H1 (cell line): ENCODE measurements around the gene IQCE. TPM values are rescaled to one million over a fixed set of nuclear protein-coding genes. Genes with fewer than 3 reads are reported as not detected.
A peak's percentile ranks its signal among the peaks of the same experiment; 100 is the strongest.

Source experiments
- CTCF ChIA-PET: fragments of 300-600 bp; sonication (Branson Sonifier 250); formaldehyde crosslinking; loops from one replicate; lab custom pipeline; 2021; ENCODE audit not compliant: partially characterized antibody; lab: Charles Lee
- POLR2A ChIA-PET: fragments of 300-600 bp; sonication (Branson Sonifier 250); formaldehyde crosslinking; loops from one replicate; lab custom pipeline; 2021; ENCODE audit warnings: inconsistent platforms; ENCODE audit not compliant: partially characterized antibody; lab: Charles Lee
- DNase-seq, 2 experiments: peaks; one replicate each; pipeline versions ENCODE4 v3.0.0 to v3.0.0-alpha.2; 2010 to 2022; ENCODE audit warnings: low spot score in 2 of 2, low read depth in 1 of 2, mixed read lengths in 1 of 2
- FAIRE-seq: peaks from 2 replicates; lab custom pipeline; 2011; peaks lifted over from hg19 to GRCh38; lab: Jason Lieb, UNC
- H2AFZ ChIP-seq: 2 replicates; pipeline ENCODE4 v1.8.1; 2012; ENCODE audit warnings: low read length, inconsistent platforms
- H2AK5ac ChIP-seq: 2 replicates; pipeline ENCODE4 v1.6.1; 2013; ENCODE audit warnings: low read depth, low read length
- H2BK120ac ChIP-seq: replicated peaks from 2 replicates; pipeline ENCODE3; 2013; ENCODE audit warnings: low read depth, low read length, inconsistent platforms
- H2BK12ac ChIP-seq: 2 replicates; pipeline ENCODE4 v1.6.1; 2013; ENCODE audit warnings: low read depth, low read length
- H2BK15ac ChIP-seq: 2 replicates; pipeline ENCODE4 v1.6.1; 2013; ENCODE audit warnings: low read length
- H2BK20ac ChIP-seq: 2 replicates; pipeline ENCODE4 v1.6.1; 2013; ENCODE audit warnings: low read length
- H2BK5ac ChIP-seq: 2 replicates; pipeline ENCODE4 v1.6.1; 2013; ENCODE audit warnings: low read depth, low read length
- H3K14ac ChIP-seq: 2 replicates; pipeline ENCODE4 v1.6.1; 2013; ENCODE audit warnings: inconsistent platforms; ENCODE audit not compliant: insufficient read length
- H3K18ac ChIP-seq: 2 replicates; pipeline ENCODE4 v1.6.1; 2013; ENCODE audit warnings: low read length; ENCODE audit errors: extremely low read depth
- H3K23ac ChIP-seq: 2 replicates; pipeline ENCODE4 v1.6.1; 2013; ENCODE audit warnings: inconsistent platforms; ENCODE audit not compliant: insufficient read length
- H3K23me2 ChIP-seq: 2 replicates; pipeline ENCODE4 v1.6.1; 2013; ENCODE audit warnings: low read depth, low read length
- H3K27ac ChIP-seq: 2 replicates; pipeline ENCODE4 v1.6.1; 2011; ENCODE audit warnings: low read depth, low read length, inconsistent platforms
- H3K27me3 ChIP-seq, 4 experiments: replicated peaks in 1 of 4; 1 replicate in 1 of 4; 2 replicates in 3 of 4; pipeline versions ENCODE4 v1.6.1 to v1.8.1; 2011 to 2013; ENCODE audit warnings: low read length in 3 of 4, mild to moderate bottlenecking in 3 of 4, inconsistent platforms in 2 of 4, mixed read lengths in 2 of 4, moderate library complexity in 1 of 4; ENCODE audit not compliant: control insufficient read depth in 3 of 4, insufficient read depth in 3 of 4; ENCODE audit errors: extremely low read depth in 1 of 4
- H3K36me3 ChIP-seq, 4 experiments: 2 replicates each; pipeline versions ENCODE4 v1.6.1 to v1.8.1; 2011 to 2013; ENCODE audit warnings: mild to moderate bottlenecking in 4 of 4, low read length in 3 of 4, moderate library complexity in 2 of 4, control low read depth in 1 of 4, inconsistent platforms in 1 of 4; ENCODE audit not compliant: insufficient read depth in 4 of 4, control insufficient read depth in 2 of 4
- H3K4ac ChIP-seq: replicated peaks from 2 replicates; pipeline ENCODE3; 2013; ENCODE audit warnings: low read length, low read depth, mixed read lengths, inconsistent platforms; ENCODE audit not compliant: insufficient read length
- H3K4me1 ChIP-seq, 4 experiments: replicated peaks in 1 of 4; 1 replicate in 1 of 4; 2 replicates in 3 of 4; pipeline versions ENCODE4 v1.6.1 to v1.8.1; 2011 to 2013; ENCODE audit warnings: low read length in 3 of 4, inconsistent platforms in 2 of 4, mixed read lengths in 1 of 4; ENCODE audit not compliant: insufficient read depth in 4 of 4, control insufficient read depth in 3 of 4
- H3K4me2 ChIP-seq, 2 experiments: 2 replicates each; pipeline versions ENCODE4 v1.6.1 to v1.8.1; 2011 to 2013; ENCODE audit warnings: low read depth in 2 of 2, low read length in 2 of 2, control low read depth in 1 of 2, inconsistent platforms in 1 of 2, mild to moderate bottlenecking in 1 of 2; ENCODE audit not compliant: insufficient read depth in 1 of 2
- H3K4me3 ChIP-seq, 4 experiments: fragments of 200-600, 300-600 bp in 1 of 4; sonication (generic), shearing (Covaris generic), sonication (Bioruptor Twin) in 1 of 4; 2 replicates each; pipeline versions ENCODE4 v1.5.1 to v1.8.1; 2011 to 2016; ENCODE audit warnings: low read length in 4 of 4, low read depth in 3 of 4, control low read depth in 2 of 4, inconsistent platforms in 2 of 4, mild to moderate bottlenecking in 2 of 4, mixed read lengths in 1 of 4, moderate library complexity in 1 of 4; ENCODE audit not compliant: insufficient read depth in 2 of 4; ENCODE audit errors: extremely low read depth in 1 of 4
- H3K56ac ChIP-seq: replicated peaks from 2 replicates; pipeline ENCODE3; 2013; ENCODE audit warnings: low read depth, mild to moderate bottlenecking, mixed read lengths, low read length, inconsistent platforms; ENCODE audit not compliant: insufficient read length
- H3K79me1 ChIP-seq: 2 replicates; pipeline ENCODE4 v1.6.1; 2013; ENCODE audit warnings: low read depth, low read length, control low read depth
- H3K79me2 ChIP-seq, 2 experiments: 2 replicates each; pipeline versions ENCODE4 v1.6.1 to v1.8.1; 2012 to 2013; ENCODE audit warnings: low read length in 2 of 2, mild to moderate bottlenecking in 2 of 2, inconsistent platforms in 1 of 2; ENCODE audit not compliant: insufficient read depth in 2 of 2, control insufficient read depth in 1 of 2
- H3K9ac ChIP-seq, 4 experiments: replicated peaks in 1 of 4; 1 replicate in 1 of 4; 2 replicates in 3 of 4; pipeline versions ENCODE4 v1.6.1 to v1.8.1; 2011 to 2013; ENCODE audit warnings: low read depth in 3 of 4, low read length in 3 of 4, control low read depth in 2 of 4, mild to moderate bottlenecking in 2 of 4, moderate library complexity in 2 of 4, inconsistent platforms in 1 of 4; ENCODE audit errors: extremely low read depth in 1 of 4
- H3K9me3 ChIP-seq, 2 experiments: 2 replicates each; pipeline versions ENCODE4 v1.6.1 to v1.8.1; 2012 to 2013; ENCODE audit warnings: mild to moderate bottlenecking in 2 of 2, moderate library complexity in 2 of 2, control low read depth in 1 of 2, inconsistent platforms in 1 of 2, low read depth in 1 of 2, low read length in 1 of 2, mixed read lengths in 1 of 2; ENCODE audit not compliant: insufficient read depth in 2 of 2
- H4K20me1 ChIP-seq, 2 experiments: replicated peaks in 1 of 2; 2 replicates each; pipeline versions ENCODE3 to v1.8.1; 2011 to 2013; ENCODE audit warnings: inconsistent platforms in 2 of 2, low read length in 2 of 2, mild to moderate bottlenecking in 1 of 2; ENCODE audit not compliant: insufficient read depth in 2 of 2, control insufficient read depth in 1 of 2
- H4K5ac ChIP-seq: 2 replicates; pipeline ENCODE4 v1.6.1; 2013; ENCODE audit warnings: low read length, low read depth, mixed read lengths, inconsistent platforms; ENCODE audit not compliant: insufficient read length
- H4K8ac ChIP-seq: 2 replicates; pipeline ENCODE4 v1.8.0; 2013; ENCODE audit warnings: mild to moderate bottlenecking, moderate library complexity, low read length, inconsistent platforms; ENCODE audit not compliant: insufficient read depth; ENCODE audit errors: extremely low read depth
- H4K91ac ChIP-seq: replicated peaks from 2 replicates; pipeline ENCODE3; 2013; ENCODE audit warnings: low read length, mixed read lengths, inconsistent platforms; ENCODE audit not compliant: insufficient read length
- BCL11A ChIP-seq, 2 experiments: IDR thresholded peaks; one replicate each; pipeline ENCODE4 v1.6.1; 2011; ENCODE audit warnings: low read depth in 2 of 2, low read length in 2 of 2, mild to moderate bottlenecking in 2 of 2
- CHD1 ChIP-seq: IDR thresholded peaks from 2 replicates; pipeline ENCODE4 v1.6.1; 2012; ENCODE audit warnings: low read depth, low read length, improper control_type of control experiment
- CTCF ChIP-seq, 3 experiments: IDR thresholded peaks; 1 replicate in 2 of 3; 2 replicates in 1 of 3; pipeline versions ENCODE4 v1.5.1 to v1.6.1; 2011; ENCODE audit warnings: low read length in 3 of 3, mild to moderate bottlenecking in 3 of 3, inconsistent platforms in 2 of 3, low read depth in 1 of 3, moderate library complexity in 1 of 3; ENCODE audit not compliant: insufficient read depth in 1 of 3; ENCODE audit errors: control extremely low read depth in 1 of 3
- NANOG ChIP-seq: IDR thresholded peaks from 2 replicates; pipeline ENCODE4 v1.6.1; 2011; ENCODE audit warnings: low read length, low read depth, mild to moderate bottlenecking, inconsistent platforms; ENCODE audit not compliant: insufficient read depth, poor library complexity, severe bottlenecking
- POLR2AphosphoS5 ChIP-seq: IDR thresholded peaks from 2 replicates; pipeline ENCODE4 v1.6.1; 2011; ENCODE audit warnings: low read depth, low read length
- RAD21 ChIP-seq, 2 experiments: IDR thresholded peaks in 1 of 2; conservative IDR thresholded peaks in 1 of 2; 2 replicates each; pipeline ENCODE4 v1.6.1; 2011; ENCODE audit warnings: low read depth in 2 of 2, low read length in 2 of 2, improper control_type of control experiment in 1 of 2, inconsistent platforms in 1 of 2, mild to moderate bottlenecking in 1 of 2, moderate library complexity in 1 of 2
- WGBS, 2 experiments: shearing (Covaris generic) in 1 of 2; methylation state at CpG; one replicate each; pipeline versions ENCODE4 v1.1.6 to v1.1.7; 2013 to 2015; ENCODE audit warnings: low lambda C conversion rate in 2 of 2, mixed read lengths in 2 of 2, inconsistent platforms in 1 of 2, low coverage in 1 of 2, missing lambda C conversion rate in 1 of 2; ENCODE audit not compliant: insufficient replicate concordance in 2 of 2, insufficient coverage in 1 of 2, insufficient read length in 1 of 2; ENCODE audit errors: extremely low coverage in 1 of 2, missing lambda C conversion rate in 1 of 2; 5-methylcytosine and 5-hydroxymethylcytosine counted together
- polyA plus RNA-seq, 7 experiments: library from polyadenylated mRNA; depleted of rRNA in 3 of 7; stranded (reverse) in 5 of 7; unstranded in 2 of 7; fragments of >200 nt in 5 of 7; fragments of 200-250 nt in 2 of 7; gene quantifications; 1 replicate in 5 of 7; 2 replicates in 1 of 7; 4 replicates in 1 of 7; pipeline versions ENCODE4 v1.2.1 to v1.2.3, GENCODE V29; 2011 to 2013; ENCODE audit warnings: missing spikeins in 2 of 7, mixed read lengths in 2 of 7
- total RNA-seq: library from RNA; stranded (reverse); fragmentation: NEBNext Ultra II Directional; extraction: Animal tissue kit (Norgen Biotek cat#: 25700); gene quantifications from 2 replicates; pipeline ENCODE4 v1.2.1, GENCODE V29; 2021

The IQCE gene
- total and polyA plus RNA-seq, 2 of the 8 experiments (the other 6 are each of a cell fraction or from before 2014, with no cell fraction given) = 2.2 to 4.9 TPM

- DNase-seq (no peak), FAIRE-seq (peak; percentile 24)
- Histone ChIP-seq H4K91ac (no peak overlapping the region), H3K56ac (no peak overlapping the region), H2BK20ac (no peak overlapping the region), H2BK15ac (no peak overlapping the region), H3K36me3 (peaks cover 5 to 42% (median 23%) of the 10 kb centered on the region in 4 experiments), H2AFZ (no peak overlapping the region), H2BK5ac (no peak overlapping the region; the same call in 1 of the 2 replicates), H4K5ac (no peak overlapping the region), H3K9me3 (no peaks in the 10 kb centered on the region), H2AK5ac (no peak overlapping the region), H3K27me3 (no peaks in the 10 kb centered on the region; a peak in 2 of 7 replicates), H2BK120ac (no peak overlapping the region), H2BK12ac (no peak overlapping the region), H3K23ac (no peak overlapping the region), H4K20me1 (peaks cover 7 to 30% of the 10 kb centered on the region in 2 experiments), H3K4me2 (no peak overlapping the region), H3K4me1 (peaks cover 0 to 7% (median 4%) of the 10 kb centered on the region in 4 experiments; a peak in 6 of 7 replicates), H3K4me3 (no peak overlapping the region), H3K4ac (no peak overlapping the region), H3K18ac (no peak overlapping the region), H3K23me2 (no peaks in the 10 kb centered on the region; the same call in 1 of the 2 replicates), H3K9ac (no peak overlapping the region), H3K27ac (no peak overlapping the region), H4K8ac (no peak overlapping the region), H3K79me2 (no peaks in the 10 kb centered on the region), H3K14ac (no peak overlapping the region), H3K79me1 (no peaks in the 10 kb centered on the region)
- CTCF ChIA-PET = interaction anchor here (0.5 to 3.8 kb wide), 17 partner anchors 8 to 200 kb away, joined by 3 to 26 read pairs (median 4); no protein-coding TSS in a partner anchor
- 89% methylated on average over 15 of the region's 15 CpGs; no CpG with 5 or more reads in 1 of the 2 experiments for WGBS, 2 experiments
- POLR2A ChIA-PET = interaction anchor here (1.2 to 1.9 kb wide), 6 partner anchors 8 to 66 kb away, joined by 3 to 9 read pairs (median 3); no protein-coding TSS in a partner anchor
- TF ChIP-seq RAD21 (IDR thresholded peaks at IDR 0.05 in 1 of 2, conservative IDR thresholded peaks at IDR 0.05 in 1 of 2; ENCODE audit: low read depth in 2 of 2, low read length in 2 of 2) = peak in 1 of 2 experiments; percentile 33; a peak in 2 of 4 replicates
- no peak for TF ChIP-seq CHD1
- TF ChIP-seq CTCF (IDR thresholded peaks at IDR 0.05; ENCODE audit: control extremely low read depth in 1 of 3, insufficient read depth in 1 of 3, low read depth in 1 of 3, low read length in 3 of 3) = peak in 1 of 3 experiments; percentile 21; a peak in 1 of 4 replicates
- TF ChIP-seq NANOG = no peak
- no peak for TF ChIP-seq BCL11A (IDR thresholded peaks at IDR 0.05; ENCODE audit: low read depth in 2 of 2, low read length in 2 of 2)
- TF ChIP-seq POLR2AphosphoS5 = no peak
Observed at GRCh38 chr7:2651336-2651735, 92.6 kb downstream of the IQCE start.
